ENCODE data around the gene CAPN11.

GRCh38 chr6:44193307-44193910 is 34.8 kb downstream of the CAPN11 start:
- no peak for TF ChIP-seq CTCF (IDR thresholded peaks at IDR 0.05)
- no peak for TF ChIP-seq POLR2A (IDR thresholded peaks at IDR 0.05)
